ENCODE measurements around the gene SWT1.
A peak's percentile ranks its signal among the peaks of the same experiment; 100 is the strongest.

Gene SWT1

DNA sequence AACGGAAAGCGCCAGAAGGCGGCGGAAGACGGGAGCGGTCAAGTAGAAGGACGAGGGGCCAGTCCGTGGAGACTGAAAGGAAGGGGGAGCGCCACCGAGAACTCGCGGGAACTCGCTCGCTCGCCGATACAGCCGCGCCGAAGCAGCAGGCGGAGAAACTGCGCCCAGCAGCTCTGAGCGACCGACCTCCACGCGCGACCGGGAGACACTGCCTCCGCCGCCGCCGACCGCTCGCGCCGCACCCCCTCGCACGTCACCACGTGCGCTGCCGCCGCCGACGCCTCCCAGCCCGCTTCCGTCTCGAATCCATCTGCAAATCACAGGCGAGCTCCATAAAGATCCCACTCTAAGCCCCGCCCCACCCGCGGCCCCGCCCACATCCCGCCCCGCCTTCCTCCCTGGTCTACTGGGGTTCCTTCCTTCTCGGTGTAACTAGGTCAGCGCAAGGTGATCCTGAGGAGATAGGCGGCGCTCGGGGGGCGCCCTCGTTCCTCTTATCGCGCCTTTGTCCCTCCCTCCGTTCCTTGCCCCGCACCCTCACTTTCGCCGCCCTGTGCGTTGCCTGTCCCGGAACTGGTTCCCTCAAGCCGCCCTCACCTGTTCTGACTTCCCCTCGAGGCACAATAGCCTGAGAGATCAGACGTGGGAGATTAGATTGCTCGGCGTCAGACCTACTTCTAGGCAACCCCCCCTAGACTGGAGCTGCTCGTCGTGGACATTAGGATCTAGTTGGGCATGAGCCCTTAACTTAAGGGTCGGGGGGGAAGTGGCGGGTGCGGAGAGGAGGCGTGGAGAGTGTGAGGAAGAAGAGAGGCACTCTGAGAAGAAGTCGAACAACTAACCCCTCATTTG, 160.3 kb downstream of the SWT1 start, which contains the start of gene IVNS1ABP:
IVNS1ABP (minus strand) TSS at position 210 of the 852 bp plus-strand sequence. CDS start 7,750 bp downstream, outside the sequence.
- TF ChIP-seq TAF1 (IDR thresholded peaks at IDR 0.05; ENCODE audit: borderline replicate concordance, insufficient read depth, low read length) = peak; percentile 91
- TF ChIP-seq, protein P1, sequence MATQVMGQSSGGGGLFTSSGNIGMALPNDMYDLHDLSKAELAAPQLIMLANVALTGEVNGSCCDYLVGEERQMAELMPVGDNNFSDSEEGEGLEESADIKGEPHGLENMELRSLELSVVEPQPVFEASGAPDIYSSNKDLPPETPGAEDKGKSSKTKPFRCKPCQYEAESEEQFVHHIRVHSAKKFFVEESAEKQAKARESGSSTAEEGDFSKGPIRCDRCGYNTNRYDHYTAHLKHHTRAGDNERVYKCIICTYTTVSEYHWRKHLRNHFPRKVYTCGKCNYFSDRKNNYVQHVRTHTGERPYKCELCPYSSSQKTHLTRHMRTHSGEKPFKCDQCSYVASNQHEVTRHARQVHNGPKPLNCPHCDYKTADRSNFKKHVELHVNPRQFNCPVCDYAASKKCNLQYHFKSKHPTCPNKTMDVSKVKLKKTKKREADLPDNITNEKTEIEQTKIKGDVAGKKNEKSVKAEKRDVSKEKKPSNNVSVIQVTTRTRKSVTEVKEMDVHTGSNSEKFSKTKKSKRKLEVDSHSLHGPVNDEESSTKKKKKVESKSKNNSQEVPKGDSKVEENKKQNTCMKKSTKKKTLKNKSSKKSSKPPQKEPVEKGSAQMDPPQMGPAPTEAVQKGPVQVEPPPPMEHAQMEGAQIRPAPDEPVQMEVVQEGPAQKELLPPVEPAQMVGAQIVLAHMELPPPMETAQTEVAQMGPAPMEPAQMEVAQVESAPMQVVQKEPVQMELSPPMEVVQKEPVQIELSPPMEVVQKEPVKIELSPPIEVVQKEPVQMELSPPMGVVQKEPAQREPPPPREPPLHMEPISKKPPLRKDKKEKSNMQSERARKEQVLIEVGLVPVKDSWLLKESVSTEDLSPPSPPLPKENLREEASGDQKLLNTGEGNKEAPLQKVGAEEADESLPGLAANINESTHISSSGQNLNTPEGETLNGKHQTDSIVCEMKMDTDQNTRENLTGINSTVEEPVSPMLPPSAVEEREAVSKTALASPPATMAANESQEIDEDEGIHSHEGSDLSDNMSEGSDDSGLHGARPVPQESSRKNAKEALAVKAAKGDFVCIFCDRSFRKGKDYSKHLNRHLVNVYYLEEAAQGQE (IDR thresholded peaks at IDR 0.05; ENCODE audit: insufficient read depth in 1 of 2, low read depth in 2 of 2, low read length in 2 of 2) = no peak
- TF ChIP-seq SIN3A (IDR thresholded peaks at IDR 0.05; ENCODE audit: borderline replicate concordance, insufficient read depth, low read length) = 0 out of 2 replicates have a peak, but pooled peaks have one; percentile 6
- peak; percentile 62 for TF ChIP-seq FOXP2 (optimal IDR thresholded peaks at IDR 0.05; ENCODE audit: borderline replicate concordance, extremely low read depth, extremely low read length, insufficient read depth)
- peak; percentile 94 for TF ChIP-seq POLR2AphosphoS5 (IDR thresholded peaks at IDR 0.05; ENCODE audit: low read depth, low read length)

DNA sequence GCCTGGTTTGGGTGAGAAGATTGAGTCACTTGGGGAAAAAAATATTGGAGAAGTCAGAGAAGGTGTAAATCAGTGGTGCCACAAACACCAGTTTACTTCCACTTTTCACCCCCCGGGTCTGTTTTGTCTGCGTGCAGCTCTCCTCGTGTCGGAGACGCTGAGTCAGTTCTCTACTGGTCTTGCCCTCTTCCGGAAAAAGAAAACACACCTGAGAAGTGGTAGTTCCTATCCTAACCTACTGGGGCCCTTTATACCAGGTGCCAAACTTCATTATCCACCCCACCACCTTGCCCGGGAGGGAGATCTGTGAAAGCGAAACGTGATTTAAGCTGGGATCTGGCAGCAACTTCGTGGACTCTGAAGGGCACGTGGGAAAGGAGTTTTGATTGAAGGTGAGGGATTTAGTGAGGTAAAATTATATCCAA, 160.9 kb downstream of the SWT1 start:
- no peak for TF ChIP-seq POLR2AphosphoS5 (IDR thresholded peaks at IDR 0.05; ENCODE audit: low read depth, low read length)
- TF ChIP-seq FOXP2 (optimal IDR thresholded peaks at IDR 0.05; ENCODE audit: borderline replicate concordance, extremely low read depth, extremely low read length, insufficient read depth) = no peak
- TF ChIP-seq, protein P1 (IDR thresholded peaks at IDR 0.05; ENCODE audit: insufficient read depth in 1 of 2, low read depth in 2 of 2, low read length in 2 of 2) = no peak
- TF ChIP-seq SIN3A (IDR thresholded peaks at IDR 0.05; ENCODE audit: borderline replicate concordance, insufficient read depth, low read length) = no peak
- no peak for TF ChIP-seq TAF1 (IDR thresholded peaks at IDR 0.05; ENCODE audit: borderline replicate concordance, insufficient read depth, low read length)

DNA sequence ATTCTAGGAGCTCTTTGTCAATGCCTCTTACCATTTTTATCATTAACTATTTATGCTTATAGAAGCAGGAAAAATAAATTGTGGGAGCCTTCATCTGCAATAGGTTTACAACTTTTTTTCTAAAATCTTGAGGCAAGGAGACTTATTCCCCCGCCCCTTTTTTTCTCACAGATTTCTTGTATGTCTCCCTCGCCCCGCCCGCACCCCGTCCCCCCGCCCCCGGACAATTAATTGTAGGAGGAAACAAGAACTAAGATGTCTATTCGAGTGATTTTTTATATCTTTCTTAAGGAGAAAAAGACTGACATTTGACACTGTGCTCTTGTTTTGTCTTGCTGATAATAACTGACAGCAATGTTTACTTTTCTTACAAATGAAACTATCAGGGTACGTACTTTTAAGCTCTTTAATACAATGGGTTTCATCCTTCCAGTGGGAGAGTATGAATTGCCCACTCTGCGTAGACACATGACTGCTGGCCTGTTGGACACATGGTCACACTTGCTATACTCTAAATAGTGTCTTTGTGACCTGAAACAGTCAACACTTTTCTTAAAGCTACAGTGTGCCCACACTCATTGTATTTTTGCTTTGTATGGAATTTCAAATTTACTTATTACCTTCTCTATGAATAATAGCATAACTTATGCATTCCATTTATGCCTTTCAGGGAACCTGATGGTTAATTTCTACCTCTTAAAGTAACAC, 161.6 kb downstream of the SWT1 start:
- TF ChIP-seq SIN3A (IDR thresholded peaks at IDR 0.05; ENCODE audit: borderline replicate concordance, insufficient read depth, low read length) = no peak
- no peak for TF ChIP-seq FOXP2 (optimal IDR thresholded peaks at IDR 0.05; ENCODE audit: borderline replicate concordance, extremely low read depth, extremely low read length, insufficient read depth)
- TF ChIP-seq, protein P1 (IDR thresholded peaks at IDR 0.05; ENCODE audit: insufficient read depth in 1 of 2, low read depth in 2 of 2, low read length in 2 of 2) = no peak
- TF ChIP-seq TAF1 (IDR thresholded peaks at IDR 0.05; ENCODE audit: borderline replicate concordance, insufficient read depth, low read length) = no peak
- no peak for TF ChIP-seq POLR2AphosphoS5 (IDR thresholded peaks at IDR 0.05; ENCODE audit: low read depth, low read length)

DNA sequence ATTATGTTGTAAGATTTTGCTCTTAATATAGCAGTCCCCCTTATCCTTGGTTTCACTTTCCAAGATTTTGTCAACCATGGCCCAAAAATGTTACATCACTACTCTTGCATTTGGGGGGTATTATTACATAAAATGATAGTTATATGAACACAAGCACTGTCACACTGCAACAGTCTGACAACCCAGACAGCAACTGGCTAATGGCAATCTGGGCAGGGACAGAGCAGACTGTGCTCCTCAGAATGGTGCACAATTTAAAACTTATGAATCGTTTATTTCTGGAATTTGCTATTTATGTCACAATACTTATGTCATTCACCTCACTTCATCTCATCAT, 162.1 kb downstream of the SWT1 start:
- TF ChIP-seq POLR2AphosphoS5 (IDR thresholded peaks at IDR 0.05; ENCODE audit: low read depth, low read length) (no peak), TAF1 (IDR thresholded peaks at IDR 0.05; ENCODE audit: borderline replicate concordance, insufficient read depth, low read length) (no peak), SIN3A (IDR thresholded peaks at IDR 0.05; ENCODE audit: borderline replicate concordance, insufficient read depth, low read length) (no peak), FOXP2 (optimal IDR thresholded peaks at IDR 0.05; ENCODE audit: borderline replicate concordance, extremely low read depth, extremely low read length, insufficient read depth) (no peak)
- TF ChIP-seq, protein P1 (IDR thresholded peaks at IDR 0.05; ENCODE audit: insufficient read depth in 1 of 2, low read depth in 2 of 2, low read length in 2 of 2) = no peak

Data from PFSK-1 (cell line).